ENCODE data around the gene TRERF1. TPM values are rescaled to one million over a fixed set of nuclear protein-coding genes. Genes with fewer than 3 reads are reported as not detected.
A peak's percentile ranks its signal among the peaks of the same experiment; 100 is the strongest.
"Not testable (repeated sequence)": the region's sequence is repeated elsewhere in the genome, so short reads cannot be mapped to it uniquely, and the experiment has no call there.

TRERF1 gene
- total RNA-seq, 1 donor: 12.0 TPM

DNA sequence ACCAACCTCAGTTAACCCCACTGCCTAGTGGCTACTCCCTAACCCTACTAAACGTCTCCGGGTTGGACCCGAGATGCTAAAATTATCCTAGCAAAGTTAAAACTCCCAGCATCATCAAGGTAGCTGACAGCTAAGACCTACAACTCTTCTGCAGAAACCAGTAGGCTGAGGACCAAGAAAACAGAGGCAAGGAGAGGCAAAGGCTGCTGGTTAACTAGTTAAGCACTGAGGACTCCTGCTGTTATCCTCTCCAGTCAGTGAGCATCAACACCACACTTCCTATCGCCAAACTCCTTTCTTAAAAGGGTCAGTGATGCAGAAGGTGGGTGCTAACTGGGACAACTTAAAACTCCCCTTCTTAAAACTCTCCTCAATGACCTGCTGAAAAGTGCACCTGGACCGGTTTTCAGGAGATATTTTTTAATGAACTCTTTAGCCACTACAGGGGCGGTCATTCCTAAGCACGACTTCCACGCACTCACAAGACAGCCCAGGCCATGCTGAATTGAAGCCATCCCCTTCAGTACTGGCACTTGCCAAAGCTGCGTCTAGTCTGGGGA, 1.7 kb downstream of the TRERF1 start:
- DNase-seq (ENCODE audit: low read depth): peak; percentile 32
- H3K4me3 ChIP-seq (ENCODE audit: low read depth, low read length): peak overlapping the region; percentile 79
- TF ChIP-seq, protein P1, sequence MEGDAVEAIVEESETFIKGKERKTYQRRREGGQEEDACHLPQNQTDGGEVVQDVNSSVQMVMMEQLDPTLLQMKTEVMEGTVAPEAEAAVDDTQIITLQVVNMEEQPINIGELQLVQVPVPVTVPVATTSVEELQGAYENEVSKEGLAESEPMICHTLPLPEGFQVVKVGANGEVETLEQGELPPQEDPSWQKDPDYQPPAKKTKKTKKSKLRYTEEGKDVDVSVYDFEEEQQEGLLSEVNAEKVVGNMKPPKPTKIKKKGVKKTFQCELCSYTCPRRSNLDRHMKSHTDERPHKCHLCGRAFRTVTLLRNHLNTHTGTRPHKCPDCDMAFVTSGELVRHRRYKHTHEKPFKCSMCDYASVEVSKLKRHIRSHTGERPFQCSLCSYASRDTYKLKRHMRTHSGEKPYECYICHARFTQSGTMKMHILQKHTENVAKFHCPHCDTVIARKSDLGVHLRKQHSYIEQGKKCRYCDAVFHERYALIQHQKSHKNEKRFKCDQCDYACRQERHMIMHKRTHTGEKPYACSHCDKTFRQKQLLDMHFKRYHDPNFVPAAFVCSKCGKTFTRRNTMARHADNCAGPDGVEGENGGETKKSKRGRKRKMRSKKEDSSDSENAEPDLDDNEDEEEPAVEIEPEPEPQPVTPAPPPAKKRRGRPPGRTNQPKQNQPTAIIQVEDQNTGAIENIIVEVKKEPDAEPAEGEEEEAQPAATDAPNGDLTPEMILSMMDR (IDR thresholded peaks at IDR 0.05; ENCODE audit: insufficient read depth, low read length): no peak

DNA sequence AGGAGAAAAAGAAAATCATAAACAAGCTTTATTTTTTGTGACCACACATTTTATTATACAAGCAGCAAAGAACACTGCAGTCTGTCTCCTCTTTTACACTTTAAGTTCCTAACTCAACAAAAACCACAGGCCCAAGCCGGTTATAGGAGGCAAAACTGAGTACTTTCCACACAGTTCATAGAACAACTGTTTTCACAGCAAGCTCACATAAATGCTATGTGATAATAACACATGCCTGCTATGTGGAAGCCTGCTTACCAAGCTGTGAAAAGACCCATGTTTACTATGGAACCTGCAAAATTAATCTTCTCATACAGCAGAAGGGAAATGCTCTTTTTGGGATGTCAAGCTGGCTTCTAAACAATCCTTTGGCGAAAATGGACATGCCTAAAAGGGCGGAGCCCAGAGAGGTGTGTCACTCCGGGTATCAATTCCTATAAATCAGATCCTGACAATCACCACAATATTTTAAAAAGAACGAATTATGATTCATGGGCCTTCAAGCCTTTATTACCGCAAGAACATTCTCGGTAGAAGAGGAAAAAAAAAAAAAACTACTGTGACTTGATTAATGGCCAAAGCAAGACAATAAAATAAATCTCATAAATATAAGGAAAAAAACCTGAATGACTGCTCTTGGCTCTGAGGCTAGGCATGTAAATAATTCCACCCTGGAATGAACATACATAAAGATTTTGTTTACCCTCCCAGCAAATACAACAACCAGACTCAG, 2.6 kb downstream of the TRERF1 start:
- peak overlapping the region; percentile 79 for H3K4me3 ChIP-seq (ENCODE audit: low read depth, low read length)
- TF ChIP-seq, protein P1 (IDR thresholded peaks at IDR 0.05; ENCODE audit: insufficient read depth, low read length): no peak
- DNase-seq (ENCODE audit: low read depth): peak; percentile 20

DNA sequence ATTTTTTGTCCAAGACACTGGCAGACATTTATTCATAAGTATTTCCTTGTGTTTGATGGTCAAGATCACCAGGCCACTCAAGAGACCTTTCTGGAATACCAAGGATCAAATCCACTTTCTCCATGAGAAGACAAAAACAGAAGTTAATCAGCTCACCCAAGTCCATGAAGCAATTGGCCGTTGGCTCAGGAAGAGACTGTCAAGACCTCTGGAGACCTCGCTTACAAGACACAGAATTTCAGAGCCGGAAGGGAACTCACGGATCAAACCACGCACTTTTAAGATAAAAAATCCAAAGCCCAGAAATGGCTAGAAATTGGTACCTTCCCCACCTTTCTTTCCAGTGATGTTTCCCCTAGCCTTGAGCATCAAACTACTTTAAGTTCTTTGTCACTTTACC, 3.3 kb downstream of the TRERF1 start:
- TF ChIP-seq, protein P1 (IDR thresholded peaks at IDR 0.05; ENCODE audit: insufficient read depth, low read length): no peak
- no peak for DNase-seq (ENCODE audit: low read depth)
- peak overlapping the region; percentile 6 for H3K4me3 ChIP-seq (ENCODE audit: low read depth, low read length)

DNA sequence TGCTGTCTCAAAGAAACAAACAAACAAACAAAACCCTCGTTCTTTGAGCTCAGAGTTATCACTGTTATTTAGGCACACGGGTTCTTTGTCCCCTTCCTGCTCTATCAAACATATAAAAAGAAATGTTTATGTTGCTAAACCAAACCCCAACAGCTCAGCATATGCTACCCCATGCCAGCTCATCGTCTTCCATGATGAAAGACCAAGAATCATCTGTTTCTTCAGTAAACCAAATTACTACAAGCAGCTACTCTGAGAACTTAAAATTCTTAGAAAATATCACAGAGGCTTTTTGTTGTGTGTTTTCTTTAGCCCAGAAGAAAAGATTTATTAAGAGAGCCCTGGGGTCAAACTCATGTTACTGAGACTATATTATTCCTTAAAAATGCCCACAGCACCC, 4.7 kb downstream of the TRERF1 start:
- TF ChIP-seq, protein P1 (IDR thresholded peaks at IDR 0.05; ENCODE audit: insufficient read depth, low read length): no peak
- H3K4me3 ChIP-seq (ENCODE audit: low read depth, low read length): no peak overlapping the region
- DNase-seq (ENCODE audit: low read depth): no peak

DNA sequence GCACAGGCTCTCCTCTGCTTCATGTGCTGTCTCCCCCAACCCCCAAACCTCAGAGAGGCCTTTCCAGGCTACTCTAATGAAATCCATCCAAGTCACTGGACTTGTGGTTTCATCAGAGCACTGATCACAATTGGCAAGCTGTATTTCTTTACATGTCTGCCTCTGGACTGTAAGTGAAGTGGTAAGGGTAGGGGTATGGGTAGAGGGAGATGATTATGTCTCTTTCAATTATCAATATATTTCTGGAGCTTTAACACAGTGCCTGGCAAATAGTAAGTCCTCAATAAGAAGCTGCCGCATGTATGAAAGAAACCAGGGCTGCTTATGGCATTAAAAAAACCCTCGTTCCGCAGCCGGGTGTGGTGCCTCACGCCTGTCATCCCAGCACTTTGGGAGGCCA, 5.4 kb downstream of the TRERF1 start:
- TF ChIP-seq, protein P1 (IDR thresholded peaks at IDR 0.05; ENCODE audit: insufficient read depth, low read length): no peak
- no peak overlapping the region for H3K4me3 ChIP-seq (ENCODE audit: low read depth, low read length)
- DNase-seq (ENCODE audit: low read depth): peak; percentile 23

DNA sequence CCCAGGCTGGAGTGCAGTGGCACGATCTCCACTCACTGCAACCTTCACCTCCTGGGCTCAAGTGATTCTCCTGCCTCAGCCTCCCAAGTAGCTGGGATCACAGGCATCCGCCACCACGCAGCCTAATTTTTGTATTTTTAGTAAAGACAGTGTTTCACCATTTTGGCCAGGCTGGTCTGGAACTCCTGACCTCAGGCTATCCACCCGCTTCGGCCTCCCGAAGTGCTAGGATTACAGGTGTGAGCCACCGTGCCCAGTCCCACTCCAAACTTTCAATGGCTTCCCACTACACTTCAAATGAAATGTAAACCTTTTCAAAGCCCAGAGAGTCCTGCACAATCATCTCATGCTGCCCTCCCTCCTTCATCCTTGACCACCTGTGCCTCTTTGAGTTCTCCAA, 5.8 kb downstream of the TRERF1 start:
- not testable (repeated sequence) for DNase-seq (ENCODE audit: low read depth); H3K4me3 ChIP-seq (ENCODE audit: low read depth, low read length)

DNA sequence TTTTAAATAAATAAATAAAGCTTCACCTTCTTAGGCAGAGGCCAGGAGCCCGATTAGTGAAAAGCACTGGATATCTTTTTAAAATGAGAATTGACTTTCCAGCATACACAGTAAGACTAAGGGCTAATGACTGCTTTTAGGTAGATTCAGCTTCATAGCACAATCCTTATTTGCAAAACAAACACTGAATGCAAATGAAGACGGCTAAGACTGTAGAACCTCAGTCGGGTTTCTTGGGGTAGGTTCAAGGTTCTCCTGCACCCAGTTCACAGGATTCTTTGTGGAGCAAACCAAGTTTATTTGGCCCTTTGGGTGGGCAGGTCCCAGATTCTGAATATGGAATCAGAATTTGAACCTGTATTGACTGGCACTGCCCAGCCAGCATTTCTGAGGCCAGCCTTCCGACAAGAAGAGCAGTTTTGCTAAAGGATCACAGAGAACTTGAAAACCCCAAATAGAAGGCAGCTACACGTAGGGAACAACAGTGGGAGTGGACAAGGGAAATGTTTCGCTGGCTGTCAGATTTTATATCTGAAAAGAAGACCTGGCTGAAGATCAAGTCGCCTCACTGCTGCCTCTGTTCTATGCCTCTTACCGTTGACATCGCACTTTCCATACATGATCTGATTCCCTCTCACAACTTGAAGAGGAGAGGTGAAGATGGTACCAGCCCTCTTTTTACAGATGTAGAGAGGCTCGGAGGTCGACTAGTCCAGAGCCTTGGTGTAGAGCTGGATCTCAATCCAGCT, 8.2 kb downstream of the TRERF1 start:
- TF ChIP-seq, protein P1 (IDR thresholded peaks at IDR 0.05; ENCODE audit: insufficient read depth, low read length): no peak
- H3K4me3 ChIP-seq (ENCODE audit: low read depth, low read length): peak overlapping the region; percentile 4
- DNase-seq (ENCODE audit: low read depth): peak; percentile 26

Data from fibroblast of the aortic adventitia (primary cell).